ENCODE measurements around the gene CLCA2. TPM values are rescaled to one million over a fixed set of nuclear protein-coding genes. Genes with fewer than 3 reads are reported as not detected.

The CLCA2 gene
- total and polyA plus RNA-seq, 2 experiments from 2014 or later: 0.34 TPM; not detected in 1

DNA sequence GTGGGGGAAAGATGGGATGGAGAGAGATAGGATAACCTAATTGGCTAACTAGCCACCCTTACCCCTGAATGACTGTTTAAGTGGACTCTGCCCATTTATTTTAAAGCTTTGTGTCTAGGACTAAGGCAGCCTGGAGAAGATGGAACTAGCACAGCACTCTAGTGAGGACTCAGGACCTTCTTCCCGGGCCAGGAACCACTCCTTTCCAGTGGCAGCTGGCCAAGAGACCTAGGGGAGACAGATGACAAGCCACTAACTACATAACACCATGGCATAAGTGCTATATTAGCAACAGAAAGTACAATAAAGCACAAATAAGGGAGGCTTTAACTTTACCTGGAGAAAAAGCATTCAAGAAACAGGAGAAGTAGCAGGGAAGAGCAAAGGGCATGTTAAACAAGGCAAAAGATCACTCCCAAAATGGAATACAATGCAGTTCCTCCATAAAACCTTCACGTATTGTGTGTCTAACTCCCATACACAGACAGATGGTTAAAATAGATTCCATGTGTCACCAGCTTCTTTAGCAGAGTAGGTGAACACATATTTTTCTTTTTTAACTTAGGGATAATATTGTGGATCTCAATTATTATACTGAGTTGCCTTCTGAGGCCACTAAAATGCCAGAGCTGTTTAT, 65.4 kb downstream of the CLCA2 start:
- Histone ChIP-seq H3K27ac (no peak overlapping the region), H3K36me3 (replicated peaks; ENCODE audit: insufficient read depth, low read depth) (no peaks in the 10 kb centered on the region), H3K4me3 (no peak overlapping the region), H3K9me3 (ENCODE audit: low read depth) (no peaks in the 10 kb centered on the region), H3K4me2 (no peak overlapping the region), H3K9me2 (replicated peaks; ENCODE audit: insufficient read depth) (no peaks in the 10 kb centered on the region), H2AFZ (no peak overlapping the region), H3K4me1 (ENCODE audit: insufficient read depth) (no peaks in the 10 kb centered on the region), H4K20me1 (ENCODE audit: insufficient read depth, poor library complexity, severe bottlenecking) (no peaks in the 10 kb centered on the region), H3K79me2 (no peaks in the 10 kb centered on the region), H3K27me3 (no peaks in the 10 kb centered on the region)
- TF ChIP-seq EZH2phosphoT487 (IDR thresholded peaks at IDR 0.05; ENCODE audit: low read depth, severe bottlenecking, unreplicated experiment) (no peak), EZH2 (IDR thresholded peaks at IDR 0.05; ENCODE audit: borderline replicate concordance) (no peak)
- TF ChIP-seq, protein P1, sequence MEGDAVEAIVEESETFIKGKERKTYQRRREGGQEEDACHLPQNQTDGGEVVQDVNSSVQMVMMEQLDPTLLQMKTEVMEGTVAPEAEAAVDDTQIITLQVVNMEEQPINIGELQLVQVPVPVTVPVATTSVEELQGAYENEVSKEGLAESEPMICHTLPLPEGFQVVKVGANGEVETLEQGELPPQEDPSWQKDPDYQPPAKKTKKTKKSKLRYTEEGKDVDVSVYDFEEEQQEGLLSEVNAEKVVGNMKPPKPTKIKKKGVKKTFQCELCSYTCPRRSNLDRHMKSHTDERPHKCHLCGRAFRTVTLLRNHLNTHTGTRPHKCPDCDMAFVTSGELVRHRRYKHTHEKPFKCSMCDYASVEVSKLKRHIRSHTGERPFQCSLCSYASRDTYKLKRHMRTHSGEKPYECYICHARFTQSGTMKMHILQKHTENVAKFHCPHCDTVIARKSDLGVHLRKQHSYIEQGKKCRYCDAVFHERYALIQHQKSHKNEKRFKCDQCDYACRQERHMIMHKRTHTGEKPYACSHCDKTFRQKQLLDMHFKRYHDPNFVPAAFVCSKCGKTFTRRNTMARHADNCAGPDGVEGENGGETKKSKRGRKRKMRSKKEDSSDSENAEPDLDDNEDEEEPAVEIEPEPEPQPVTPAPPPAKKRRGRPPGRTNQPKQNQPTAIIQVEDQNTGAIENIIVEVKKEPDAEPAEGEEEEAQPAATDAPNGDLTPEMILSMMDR (IDR thresholded peaks at IDR 0.05; ENCODE audit: poor library complexity): no peak
- DNase-seq (ENCODE audit: low spot score): no peak
- 65% methylated on average over 2 of the region's 2 CpGs for WGBS (ENCODE audit: low lambda C conversion rate, missing lambda C conversion rate)

DNA sequence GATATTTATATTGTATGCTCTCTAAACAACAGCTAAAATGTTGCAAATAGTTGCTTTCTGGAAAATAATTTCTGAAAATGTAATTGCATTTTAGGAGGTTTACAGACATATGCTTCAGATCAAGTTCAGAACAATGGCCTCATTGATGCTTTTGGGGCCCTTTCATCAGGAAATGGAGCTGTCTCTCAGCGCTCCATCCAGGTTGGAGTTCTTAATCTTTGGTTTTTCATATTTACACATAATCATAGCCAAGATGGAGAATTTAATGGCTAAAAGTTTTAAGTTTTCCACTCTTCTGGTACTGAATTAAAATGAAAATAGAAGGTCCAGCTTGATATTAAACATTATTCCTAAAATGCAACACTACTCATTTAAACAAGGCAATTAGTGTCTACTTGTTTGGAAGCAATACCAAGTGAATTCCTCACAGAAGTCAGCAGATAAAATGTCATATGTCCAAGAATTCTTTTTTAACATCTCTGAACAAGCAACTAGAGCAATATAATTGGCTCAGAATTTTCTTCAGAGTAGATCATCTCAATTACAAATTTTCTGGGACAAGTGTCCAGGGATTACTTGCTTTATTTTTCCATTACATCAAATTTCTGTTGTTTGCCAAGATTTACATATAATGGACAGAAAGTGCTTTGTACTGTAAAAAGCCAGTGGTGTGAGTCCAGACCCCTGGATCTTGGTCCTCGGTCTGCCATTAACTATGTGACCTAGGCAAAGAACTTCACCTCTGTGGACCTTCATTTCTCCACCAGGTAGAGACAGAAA, 67.4 kb downstream of the CLCA2 start:
- TF ChIP-seq, protein P1 (IDR thresholded peaks at IDR 0.05; ENCODE audit: poor library complexity): no peak
- TF ChIP-seq EZH2 (IDR thresholded peaks at IDR 0.05; ENCODE audit: borderline replicate concordance): no peak
- TF ChIP-seq EZH2phosphoT487 (IDR thresholded peaks at IDR 0.05; ENCODE audit: low read depth, severe bottlenecking, unreplicated experiment): no peak
- H3K9me2 ChIP-seq (replicated peaks; ENCODE audit: insufficient read depth): no peaks in the 10 kb centered on the region
- WGBS (ENCODE audit: low lambda C conversion rate, missing lambda C conversion rate): 87% methylated on average over 2 of the region's 2 CpGs

DNA sequence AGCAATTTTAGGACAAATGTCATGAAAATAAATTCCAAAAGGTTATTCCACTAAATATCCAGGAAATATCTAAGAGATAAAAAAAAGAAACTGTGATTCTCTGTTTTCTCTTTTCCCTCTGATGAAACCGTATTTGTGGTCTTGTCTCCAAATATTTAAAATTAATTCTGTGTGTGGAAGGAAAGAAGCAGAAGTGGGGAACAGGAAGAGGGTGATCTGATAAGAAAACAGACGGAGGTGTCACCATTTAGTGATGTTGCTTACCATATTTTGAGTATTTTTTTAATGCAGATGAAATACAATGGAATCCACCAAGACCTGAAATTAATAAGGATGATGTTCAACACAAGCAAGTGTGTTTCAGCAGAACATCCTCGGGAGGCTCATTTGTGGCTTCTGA, 74.3 kb downstream of the CLCA2 start:
- no peaks in the 10 kb centered on the region for H3K79me2 ChIP-seq

More for the DNA sequence above, 67.4 kb downstream of the CLCA2 start:
- no peak overlapping the region for H3K4me3 ChIP-seq
- H2AFZ ChIP-seq: no peak overlapping the region
- DNase-seq (ENCODE audit: low spot score): no peak
- H3K9me3 ChIP-seq (ENCODE audit: low read depth): no peaks in the 10 kb centered on the region
- H3K4me1 ChIP-seq (ENCODE audit: insufficient read depth): no peaks in the 10 kb centered on the region
- no peak overlapping the region for H3K27ac ChIP-seq
- no peaks in the 10 kb centered on the region for H3K36me3 ChIP-seq (replicated peaks; ENCODE audit: insufficient read depth, low read depth)
- H3K4me2 ChIP-seq: no peak overlapping the region
- H3K27me3 ChIP-seq: no peaks in the 10 kb centered on the region
- H4K20me1 ChIP-seq (ENCODE audit: insufficient read depth, poor library complexity, severe bottlenecking): no peaks in the 10 kb centered on the region
- no peaks in the 10 kb centered on the region for H3K79me2 ChIP-seq

More for the DNA sequence above, 74.3 kb downstream of the CLCA2 start:
- Histone ChIP-seq H3K9me2 (replicated peaks; ENCODE audit: insufficient read depth) (no peaks in the 10 kb centered on the region), H3K9me3 (ENCODE audit: low read depth) (no peaks in the 10 kb centered on the region), H2AFZ (no peak overlapping the region), H3K4me1 (ENCODE audit: insufficient read depth) (peaks cover 4% of the 10 kb centered on the region), H3K27ac (no peak overlapping the region), H3K4me3 (no peak overlapping the region), H3K27me3 (no peaks in the 10 kb centered on the region), H4K20me1 (ENCODE audit: insufficient read depth, poor library complexity, severe bottlenecking) (no peaks in the 10 kb centered on the region), H3K36me3 (replicated peaks; ENCODE audit: insufficient read depth, low read depth) (no peaks in the 10 kb centered on the region), H3K4me2 (no peak overlapping the region)
- no peak for DNase-seq (ENCODE audit: low spot score)
- WGBS (ENCODE audit: low lambda C conversion rate, missing lambda C conversion rate): 86% methylated on average over 3 of the region's 3 CpGs
- TF ChIP-seq EZH2 (IDR thresholded peaks at IDR 0.05; ENCODE audit: borderline replicate concordance): no peak
- TF ChIP-seq, protein P1 (IDR thresholded peaks at IDR 0.05; ENCODE audit: poor library complexity): no peak
- no peak for TF ChIP-seq EZH2phosphoT487 (IDR thresholded peaks at IDR 0.05; ENCODE audit: low read depth, severe bottlenecking, unreplicated experiment)
